Stimulated activated CD4-positive, alpha-beta T cell treated with anti-CD3 and anti-CD28 coated beads, Interleukin-4, amount 100 ng/mL, for 24 hours (primary cell): ENCODE measurements around the gene SLAMF7.

Experiments
- DNase-seq: peaks from one replicate; pipeline ENCODE4 v3.0.0-alpha.2; 2020

SLAMF7 gene

DNA sequence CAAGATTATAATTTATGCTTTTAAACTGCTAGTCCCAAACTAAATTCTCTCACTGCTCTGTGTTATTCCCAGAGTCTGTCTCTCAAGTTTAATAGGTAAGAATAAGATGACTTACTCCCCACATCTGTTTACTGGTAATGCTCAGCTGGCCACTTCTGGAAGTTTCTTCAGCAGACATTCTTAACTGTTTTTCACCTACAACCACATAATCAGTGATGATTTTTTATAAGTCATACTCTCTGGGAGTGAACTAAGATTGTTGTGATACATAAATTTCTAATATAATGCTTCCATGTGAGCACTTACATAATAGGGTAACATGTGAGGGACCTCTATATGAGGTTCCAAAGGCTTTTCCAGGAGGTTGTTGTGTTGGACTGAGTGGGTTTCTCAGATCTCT lies 8.7 kb downstream of the SLAMF7 start:
- DNase-seq = no peak

DNA sequence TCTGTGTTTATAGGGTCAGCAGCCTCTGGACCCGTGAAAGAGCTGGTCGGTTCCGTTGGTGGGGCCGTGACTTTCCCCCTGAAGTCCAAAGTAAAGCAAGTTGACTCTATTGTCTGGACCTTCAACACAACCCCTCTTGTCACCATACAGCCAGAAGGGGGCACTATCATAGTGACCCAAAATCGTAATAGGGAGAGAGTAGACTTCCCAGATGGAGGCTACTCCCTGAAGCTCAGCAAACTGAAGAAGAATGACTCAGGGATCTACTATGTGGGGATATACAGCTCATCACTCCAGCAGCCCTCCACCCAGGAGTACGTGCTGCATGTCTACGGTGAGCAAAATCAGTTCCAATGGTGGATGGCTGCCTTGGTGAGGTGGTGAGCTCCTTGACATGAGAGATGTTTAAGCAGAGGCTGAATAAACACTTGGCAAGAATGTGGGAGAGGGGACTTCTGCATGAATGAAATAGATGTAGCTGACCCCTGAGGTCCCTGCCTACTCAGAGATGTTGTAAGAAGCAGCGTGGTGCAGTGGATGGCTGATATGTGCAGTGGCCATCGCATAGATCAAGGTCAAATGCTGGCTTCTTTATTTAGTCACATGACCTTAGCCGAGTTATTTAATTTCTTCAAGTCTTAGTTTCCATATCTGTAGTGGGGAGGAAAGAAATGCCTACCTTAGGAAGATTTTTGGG lies 9.3 kb downstream of the SLAMF7 start:
- DNase-seq = no peak

- no peak for DNase-seq
These were observed 9.8 kb downstream of the SLAMF7 start for GRCh38 chr1:160748878-160749269.

DNA sequence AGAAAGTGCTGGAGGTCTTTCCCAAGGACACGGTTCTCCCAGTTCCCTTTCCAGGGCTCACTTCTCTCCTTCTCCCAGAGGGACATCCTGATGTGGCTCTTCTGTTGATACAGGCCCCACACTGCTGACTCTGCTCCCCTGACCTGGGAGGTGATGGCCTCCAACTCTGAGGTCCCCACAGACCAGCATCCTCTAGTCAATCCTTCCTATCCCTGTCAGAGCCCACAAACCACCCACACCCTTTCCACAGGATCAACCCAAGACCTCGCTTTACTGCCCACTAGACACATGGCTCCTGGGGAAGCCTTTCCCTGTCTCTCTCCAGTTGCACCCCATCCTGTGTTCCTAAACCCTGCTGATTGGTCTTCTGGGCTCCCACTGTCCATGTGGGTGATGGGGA lies 11.6 kb downstream of the SLAMF7 start:
- DNase-seq = no peak

- no peak for DNase-seq
These were observed 13.4 kb downstream of the SLAMF7 start for GRCh38 chr1:160752406-160752805.

DNA sequence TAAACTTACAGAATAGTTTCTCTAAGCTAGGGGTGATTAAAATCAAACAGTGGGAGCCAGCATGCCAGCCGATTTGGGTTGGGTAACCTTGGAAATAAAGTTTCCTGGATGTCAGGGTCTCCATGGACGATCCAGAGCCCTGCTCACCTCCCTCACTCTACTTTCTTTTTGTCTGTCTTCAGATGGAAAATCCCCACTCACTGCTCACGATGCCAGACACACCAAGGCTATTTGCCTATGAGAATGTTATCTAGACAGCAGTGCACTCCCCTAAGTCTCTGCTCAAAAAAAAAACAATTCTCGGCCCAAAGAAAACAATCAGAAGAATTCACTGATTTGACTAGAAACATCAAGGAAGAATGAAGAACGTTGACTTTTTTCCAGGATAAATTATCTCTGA lies 13.9 kb downstream of the SLAMF7 start:
- DNase-seq = no peak

DNA sequence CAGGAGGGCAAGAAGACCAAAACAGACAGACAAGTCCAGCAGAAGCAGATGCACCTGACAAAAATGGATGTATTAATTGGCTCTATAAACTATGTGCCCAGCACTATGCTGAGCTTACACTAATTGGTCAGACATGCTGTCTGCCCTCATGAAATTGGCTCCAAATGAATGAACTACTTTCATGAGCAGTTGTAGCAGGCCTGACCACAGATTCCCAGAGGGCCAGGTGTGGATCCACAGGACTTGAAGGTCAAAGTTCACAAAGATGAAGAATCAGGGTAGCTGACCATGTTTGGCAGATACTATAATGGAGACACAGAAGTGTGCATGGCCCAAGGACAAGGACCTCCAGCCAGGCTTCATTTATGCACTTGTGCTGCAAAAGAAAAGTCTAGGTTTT lies 14.5 kb downstream of the SLAMF7 start:
- no peak for DNase-seq

DNA sequence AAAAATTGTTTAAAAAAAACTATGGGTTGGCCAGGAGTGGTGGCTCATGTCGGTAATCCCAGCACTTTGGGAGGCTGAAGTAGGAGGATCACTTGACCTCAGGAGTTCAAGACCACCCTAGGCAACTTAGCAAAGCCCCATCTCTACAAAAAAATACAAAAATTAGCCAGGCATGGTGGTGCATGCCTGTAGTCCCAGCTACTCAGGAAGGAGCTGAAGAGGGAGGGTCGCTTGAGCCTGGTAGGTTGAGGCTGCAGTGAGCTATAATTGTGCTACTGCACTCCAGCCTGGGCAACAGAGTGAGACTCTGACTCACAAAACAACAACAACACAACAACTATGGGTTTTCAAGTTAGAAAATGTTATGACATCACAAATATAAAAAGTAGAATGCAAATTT lies 16.4 kb downstream of the SLAMF7 start:
- no peak for DNase-seq

GRCh38 chr1:160755911-160756848 lies 17.1 kb downstream of the SLAMF7 start:
- peak; percentile 32 for DNase-seq

GRCh38 chr1:160756849-160757201 lies 17.8 kb downstream of the SLAMF7 start:
- no peak for DNase-seq

DNA sequence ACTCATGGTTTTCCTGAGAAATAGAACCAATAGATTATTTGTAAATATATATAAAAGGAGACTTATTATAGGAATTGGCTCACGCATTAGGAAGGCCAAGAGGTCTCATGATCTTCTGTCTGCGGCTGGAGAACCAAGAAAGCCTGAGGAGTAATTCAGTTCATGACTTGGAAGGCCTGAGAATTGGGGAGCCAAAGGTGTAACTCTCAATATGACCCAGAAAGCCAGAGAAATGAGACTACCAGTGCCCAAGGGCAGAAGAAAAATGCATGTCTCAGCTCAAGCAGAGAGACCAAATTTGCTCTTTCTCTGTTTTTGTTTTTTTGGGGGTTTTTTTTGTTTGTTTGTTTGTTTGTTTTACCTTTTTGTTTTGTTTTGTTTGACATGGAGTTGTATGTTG lies 19.5 kb downstream of the SLAMF7 start:
- no peak for DNase-seq

DNA sequence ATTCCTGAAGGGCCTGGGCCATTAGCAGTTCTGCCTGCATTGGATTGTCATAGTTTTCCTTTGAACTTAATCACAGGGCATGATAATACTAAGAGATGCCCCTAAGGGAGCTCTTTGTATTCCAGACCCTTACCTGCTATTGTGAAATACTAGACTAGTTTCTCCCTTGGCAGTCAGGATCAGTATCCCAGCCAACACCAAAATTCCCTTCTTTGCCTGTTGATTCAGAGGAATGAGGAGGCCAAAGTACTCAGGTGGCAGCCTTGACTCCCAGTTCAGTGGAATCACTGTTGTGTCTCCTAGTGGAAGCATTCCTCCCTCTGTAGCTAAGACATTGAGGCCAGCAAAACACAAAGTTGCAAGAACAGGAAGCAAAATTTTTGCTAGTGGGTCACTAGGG lies 20.7 kb downstream of the SLAMF7 start:
- DNase-seq = no peak

GRCh38 chr1:160761046-160761445 lies 22.0 kb downstream of the SLAMF7 start:
- no peak for DNase-seq

DNA sequence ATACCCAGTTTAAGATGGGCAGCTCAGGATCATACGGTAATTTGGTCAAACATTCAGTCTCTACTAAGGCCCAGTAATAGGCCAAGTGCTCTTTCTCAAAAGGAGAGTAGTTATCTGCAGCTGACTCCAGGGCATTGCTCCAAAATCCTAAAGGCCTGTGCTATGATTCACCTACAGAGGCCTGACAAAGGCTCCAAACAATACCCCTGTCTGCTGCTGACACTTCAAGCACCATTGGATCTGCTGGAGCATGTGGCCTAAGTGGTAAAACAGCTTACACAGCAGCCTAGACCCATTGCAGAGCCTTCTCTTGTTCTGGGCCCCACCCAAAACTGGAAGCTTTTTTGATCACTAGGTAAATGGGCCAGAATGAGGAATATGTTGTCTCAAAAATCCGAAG lies 22.8 kb downstream of the SLAMF7 start:
- DNase-seq = no peak

DNA sequence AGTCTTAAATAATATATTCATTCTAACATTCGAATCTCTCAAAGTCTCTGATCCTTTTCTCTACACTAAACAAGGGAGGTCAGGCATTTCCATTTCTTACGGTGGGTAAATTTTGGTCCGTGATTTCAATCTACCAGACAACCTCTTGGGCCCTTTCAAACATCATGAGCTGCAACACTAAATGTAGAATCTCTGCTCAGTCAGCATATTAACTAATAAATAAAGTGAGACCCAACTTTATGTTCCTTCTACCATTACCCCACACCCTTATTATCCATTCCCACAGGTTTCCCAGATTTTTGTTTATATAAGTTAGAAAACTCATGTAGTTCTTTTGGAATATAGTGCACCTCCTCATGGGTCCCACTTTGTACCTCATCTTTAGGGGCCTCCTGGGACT lies 24.9 kb downstream of the SLAMF7 start:
- DNase-seq = no peak

DNA sequence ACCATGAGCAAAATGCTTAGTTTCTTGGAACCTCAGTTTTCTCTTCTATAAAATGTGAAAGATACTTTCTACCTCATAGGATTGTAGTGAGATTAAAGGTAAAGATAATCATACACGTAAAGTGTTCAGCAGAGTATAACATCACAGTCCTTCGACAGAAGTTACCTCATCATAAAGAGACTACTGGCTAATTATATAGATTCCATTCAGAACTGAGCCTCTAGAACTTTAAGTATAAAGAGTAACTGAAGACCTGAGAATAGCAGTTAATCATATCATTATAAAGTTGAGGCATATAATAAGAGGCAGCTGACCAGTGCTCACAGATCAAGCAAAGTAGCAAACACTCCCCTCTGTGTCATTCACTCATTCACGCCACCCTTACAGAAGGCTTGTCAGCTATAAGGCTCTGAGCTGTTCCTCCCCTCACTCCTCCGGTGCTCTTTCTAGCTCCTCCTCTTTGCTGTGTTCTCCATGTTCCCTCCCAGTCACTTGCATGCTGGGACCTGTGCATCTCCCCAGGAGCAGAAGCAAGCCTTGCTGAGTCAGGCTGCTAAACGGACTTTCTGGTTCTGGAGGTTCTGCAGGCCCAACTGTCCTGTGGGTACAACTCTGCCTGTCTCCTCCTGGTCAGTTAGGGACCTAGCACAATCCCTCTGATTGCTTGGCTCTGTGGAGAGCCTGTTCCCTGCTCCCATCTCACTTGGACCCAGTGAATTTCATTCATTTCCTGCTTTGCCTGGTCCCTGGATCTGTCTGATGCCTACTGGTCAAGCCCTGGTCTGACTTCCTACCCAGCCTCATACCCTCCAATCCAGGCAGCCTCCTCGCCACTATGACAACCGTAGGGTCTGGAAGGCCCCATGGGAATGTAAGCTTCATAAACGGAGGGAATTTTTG lies 28.6 kb downstream of the SLAMF7 start:
- DNase-seq = peak; percentile 65

- peak; percentile 88 for DNase-seq
These were observed 29.2 kb downstream of the SLAMF7 start for GRCh38 chr1:160768295-160768657.

DNA sequence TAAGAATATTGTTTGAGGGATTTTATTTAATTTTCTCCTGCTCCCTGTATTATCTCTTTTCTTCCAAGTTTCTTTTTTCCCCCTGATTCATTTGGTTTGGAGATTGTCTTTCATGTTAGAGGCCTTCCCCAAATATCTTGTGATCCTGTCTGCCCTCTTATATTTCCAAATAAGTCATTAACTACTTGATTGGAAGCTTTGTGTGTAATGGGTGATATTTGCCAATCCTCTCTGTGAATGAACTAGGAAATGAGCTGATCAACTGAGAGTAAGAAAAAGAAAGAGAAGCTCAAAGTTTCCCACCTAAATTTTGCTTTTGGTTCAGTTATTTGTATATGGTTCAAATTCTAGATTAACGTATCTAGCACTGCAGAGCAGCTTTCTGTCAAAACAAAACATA lies 33.3 kb downstream of the SLAMF7 start:
- no peak for DNase-seq

- DNase-seq = no peak
These were observed 34.0 kb downstream of the SLAMF7 start for GRCh38 chr1:160773093-160773492.

DNA sequence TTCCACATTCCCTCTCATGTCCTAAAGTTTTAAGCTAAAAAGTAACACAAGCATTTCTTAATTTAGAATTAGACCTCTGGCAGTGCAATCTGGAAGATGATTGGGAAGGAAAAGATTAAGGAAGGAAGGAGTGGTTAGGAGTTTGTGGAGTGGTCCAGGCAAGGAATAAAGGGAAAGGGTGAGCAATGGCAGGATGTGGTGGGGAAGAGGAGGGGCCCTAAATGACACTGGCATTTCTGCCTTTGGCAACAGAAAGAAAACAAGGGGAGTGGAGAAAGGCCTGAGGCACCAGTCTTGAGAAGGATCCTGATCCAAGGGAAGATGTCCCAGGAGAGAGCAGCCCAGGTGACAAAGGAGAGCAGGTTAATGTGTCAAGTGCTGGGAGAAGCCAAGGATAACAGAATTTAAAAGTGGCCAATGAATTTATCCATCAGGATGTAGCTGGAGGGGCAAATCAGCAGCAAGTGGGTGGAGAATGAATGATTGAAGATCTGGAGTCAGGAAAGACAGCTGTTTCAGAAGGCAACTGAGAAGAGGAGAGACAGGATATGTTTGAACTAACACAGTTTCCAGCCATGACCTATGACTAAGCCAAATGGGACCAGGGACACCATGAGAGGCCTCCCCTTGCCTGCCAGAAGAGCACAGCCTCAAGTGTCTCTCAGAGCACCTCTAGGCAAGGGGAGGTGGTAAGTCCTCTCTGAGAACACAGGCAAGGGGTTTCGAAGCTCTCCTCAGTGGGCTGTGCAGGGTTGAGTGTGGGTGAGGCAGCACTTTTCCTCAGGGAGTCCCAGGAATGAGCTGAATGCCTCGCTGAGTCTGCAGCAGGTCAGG lies 36.1 kb downstream of the SLAMF7 start:
- DNase-seq = no peak

DNA sequence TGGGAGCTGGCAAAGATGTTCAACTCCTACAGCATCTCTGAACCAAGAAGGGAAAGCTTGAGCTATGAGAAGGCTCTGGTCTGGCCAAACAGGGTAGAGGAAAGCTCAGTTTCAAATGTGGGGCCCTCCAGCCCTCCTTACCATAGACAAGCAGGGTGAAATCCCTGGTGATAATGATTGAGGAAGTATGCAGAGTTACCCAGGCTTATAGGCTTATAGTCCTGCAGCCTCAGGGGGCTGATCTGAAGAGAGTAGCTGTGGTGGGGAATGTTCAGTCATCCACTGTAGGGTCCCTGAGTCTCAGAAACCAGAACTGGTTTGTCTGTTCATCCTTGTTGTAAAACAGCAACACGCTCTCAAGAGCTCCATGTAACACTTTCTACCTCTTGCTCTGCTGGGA lies 37.1 kb downstream of the SLAMF7 start:
- DNase-seq = no peak

GRCh38 chr1:160777486-160778089 lies 38.5 kb downstream of the SLAMF7 start:
- peak; percentile 67 for DNase-seq
